ENCODE measurements around the gene NIT1. TPM values are rescaled to one million over a fixed set of nuclear protein-coding genes. Genes with fewer than 3 reads are reported as not detected.

The NIT1 gene
- total RNA-seq, 1 experiment from 2014 or later = 52.9 TPM

DNA sequence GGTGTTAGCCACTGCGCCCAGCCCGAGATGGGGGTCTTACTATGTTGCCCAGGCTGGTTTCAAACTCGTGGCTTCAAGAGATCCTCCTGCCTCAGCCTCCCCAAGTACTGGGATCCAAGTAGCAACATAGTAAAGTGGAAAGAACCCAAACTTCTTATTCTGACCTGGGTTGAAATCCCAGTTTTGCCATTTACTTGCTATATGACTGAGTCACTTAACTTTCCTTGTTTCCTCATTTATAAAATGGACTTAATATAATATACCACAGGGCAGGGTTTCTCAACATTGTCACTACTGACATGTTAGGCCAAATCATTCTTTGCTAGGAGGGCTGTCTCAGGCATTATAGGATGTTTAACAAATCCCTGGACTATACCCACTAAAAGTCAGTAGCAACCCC is 6.8 kb upstream of the NIT1 start:
- no peak overlapping the region for H3K4me3 Mint-ChIP-seq (ENCODE audit: low read depth, unreplicated experiment)
- no peaks in the 10 kb centered on the region for H3K9me3 Mint-ChIP-seq (ENCODE audit: low read depth, unreplicated experiment)

DNA sequence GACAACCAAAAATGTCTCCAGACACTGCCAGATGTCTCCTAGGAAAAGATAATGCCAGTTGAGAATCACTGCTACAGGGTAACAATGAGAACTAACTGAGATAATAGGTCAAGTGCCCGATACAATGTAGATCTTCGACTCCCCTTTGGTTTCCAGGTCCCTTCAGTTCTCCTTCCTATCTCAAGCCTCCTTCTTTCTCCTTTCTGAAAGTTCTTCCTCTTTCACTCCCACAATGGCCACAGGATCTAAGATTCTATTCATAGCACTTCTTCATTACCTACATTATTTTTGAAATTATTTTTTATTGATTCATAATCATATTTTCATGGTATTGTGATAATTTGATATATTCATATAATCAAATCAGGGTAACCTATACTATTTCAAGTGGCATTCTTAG is 6.4 kb upstream of the NIT1 start:
- Mint-ChIP-seq H3K9me3 (ENCODE audit: low read depth, unreplicated experiment) (no peaks in the 10 kb centered on the region), H3K4me1 (ENCODE audit: low read depth, unreplicated experiment) (peaks cover 46% of the 10 kb centered on the region), H3K27me3 (ENCODE audit: unreplicated experiment) (no peaks in the 10 kb centered on the region), H3K4me3 (ENCODE audit: low read depth, unreplicated experiment) (no peak overlapping the region), H3K27ac (ENCODE audit: unreplicated experiment) (no peak overlapping the region), H3K36me3 (ENCODE audit: insufficient read depth, unreplicated experiment) (peaks cover 29% of the 10 kb centered on the region)
- no TSS peak for BruUV-seq (replicated peaks)
- intact Hi-C loops (cut with micrococcal nuclease; ENCODE audit: unreplicated experiment) = no loop called here
- TF ChIP-seq, protein P1, sequence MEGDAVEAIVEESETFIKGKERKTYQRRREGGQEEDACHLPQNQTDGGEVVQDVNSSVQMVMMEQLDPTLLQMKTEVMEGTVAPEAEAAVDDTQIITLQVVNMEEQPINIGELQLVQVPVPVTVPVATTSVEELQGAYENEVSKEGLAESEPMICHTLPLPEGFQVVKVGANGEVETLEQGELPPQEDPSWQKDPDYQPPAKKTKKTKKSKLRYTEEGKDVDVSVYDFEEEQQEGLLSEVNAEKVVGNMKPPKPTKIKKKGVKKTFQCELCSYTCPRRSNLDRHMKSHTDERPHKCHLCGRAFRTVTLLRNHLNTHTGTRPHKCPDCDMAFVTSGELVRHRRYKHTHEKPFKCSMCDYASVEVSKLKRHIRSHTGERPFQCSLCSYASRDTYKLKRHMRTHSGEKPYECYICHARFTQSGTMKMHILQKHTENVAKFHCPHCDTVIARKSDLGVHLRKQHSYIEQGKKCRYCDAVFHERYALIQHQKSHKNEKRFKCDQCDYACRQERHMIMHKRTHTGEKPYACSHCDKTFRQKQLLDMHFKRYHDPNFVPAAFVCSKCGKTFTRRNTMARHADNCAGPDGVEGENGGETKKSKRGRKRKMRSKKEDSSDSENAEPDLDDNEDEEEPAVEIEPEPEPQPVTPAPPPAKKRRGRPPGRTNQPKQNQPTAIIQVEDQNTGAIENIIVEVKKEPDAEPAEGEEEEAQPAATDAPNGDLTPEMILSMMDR (IDR thresholded peaks at IDR 0.05; ENCODE audit: unreplicated experiment) = no peak
- CTCF ChIA-PET = no interaction called here
- DNase-seq = no peak

More for the DNA sequence above, 6.8 kb upstream of the NIT1 start:
- CTCF ChIA-PET = no interaction called here
- DNase-seq = no peak
- Mint-ChIP-seq H3K27me3 (ENCODE audit: unreplicated experiment) (no peaks in the 10 kb centered on the region), H3K36me3 (ENCODE audit: insufficient read depth, unreplicated experiment) (peaks cover 29% of the 10 kb centered on the region), H3K27ac (ENCODE audit: unreplicated experiment) (no peak overlapping the region), H3K4me1 (ENCODE audit: low read depth, unreplicated experiment) (peaks cover 46% of the 10 kb centered on the region)
- TF ChIP-seq, protein P1 (IDR thresholded peaks at IDR 0.05; ENCODE audit: unreplicated experiment) = no peak
- intact Hi-C loops (cut with micrococcal nuclease; ENCODE audit: unreplicated experiment) = no loop called here
- BruUV-seq (replicated peaks) = no TSS peak

DNA sequence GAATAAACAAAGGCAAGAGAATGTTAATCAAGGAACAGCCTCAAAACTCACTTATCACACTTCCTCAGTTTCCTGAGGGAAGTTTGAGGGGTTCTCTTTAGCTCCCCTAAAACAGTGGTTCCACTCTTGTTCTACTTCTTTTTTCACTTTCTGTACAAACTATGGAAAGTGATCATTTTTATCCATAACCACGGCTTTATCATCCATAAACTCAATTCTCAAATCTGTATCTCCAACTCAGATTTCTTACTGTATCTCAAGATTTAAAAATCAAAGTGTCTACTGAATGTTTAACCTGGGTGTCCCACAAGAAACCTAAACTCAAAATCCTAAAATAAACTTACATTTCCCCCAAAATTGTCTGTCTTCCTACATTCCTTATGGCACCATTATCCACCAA is 4.0 kb upstream of the NIT1 start:
- Mint-ChIP-seq H3K27ac (ENCODE audit: unreplicated experiment) (peak overlapping the region; percentile 94), H3K4me1 (ENCODE audit: low read depth, unreplicated experiment) (peaks cover 49% of the 10 kb centered on the region), H3K36me3 (ENCODE audit: insufficient read depth, unreplicated experiment) (peaks cover 52% of the 10 kb centered on the region), H3K27me3 (ENCODE audit: unreplicated experiment) (no peaks in the 10 kb centered on the region), H3K4me3 (ENCODE audit: low read depth, unreplicated experiment) (peak overlapping the region; percentile 7), H3K9me3 (ENCODE audit: low read depth, unreplicated experiment) (no peaks in the 10 kb centered on the region)
- BruUV-seq (replicated peaks) = no TSS peak
- intact Hi-C loops (cut with micrococcal nuclease; ENCODE audit: unreplicated experiment) = no loop called here
- TF ChIP-seq, protein P1 (IDR thresholded peaks at IDR 0.05; ENCODE audit: unreplicated experiment) = no peak
- no peak for DNase-seq
- CTCF ChIA-PET = no interaction called here

DNA sequence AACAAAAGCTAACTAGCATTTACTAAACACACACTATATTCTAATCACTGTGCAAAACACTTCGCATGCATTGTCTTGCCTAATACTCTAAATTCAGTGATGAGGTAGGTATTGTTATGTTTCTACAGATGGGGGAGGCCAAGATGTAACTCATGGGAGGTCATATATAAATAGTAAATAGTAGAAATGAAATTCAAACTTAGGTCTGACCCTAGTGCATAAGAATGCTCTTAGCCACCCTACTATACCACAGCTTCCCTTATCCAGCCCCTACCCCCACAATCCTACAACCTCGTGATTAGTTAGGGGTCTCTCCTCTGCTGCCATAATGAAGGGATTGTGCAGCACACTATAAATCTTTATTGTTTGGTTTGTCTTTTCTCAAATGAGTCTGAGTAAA is 3.3 kb upstream of the NIT1 start:
- H3K27ac Mint-ChIP-seq (ENCODE audit: unreplicated experiment) = peak overlapping the region; percentile 94
- H3K36me3 Mint-ChIP-seq (ENCODE audit: insufficient read depth, unreplicated experiment) = peaks cover 58% of the 10 kb centered on the region
- intact Hi-C loops (cut with micrococcal nuclease; ENCODE audit: unreplicated experiment) = no loop called here
- H3K4me1 Mint-ChIP-seq (ENCODE audit: low read depth, unreplicated experiment) = peaks cover 55% of the 10 kb centered on the region
- H3K27me3 Mint-ChIP-seq (ENCODE audit: unreplicated experiment) = no peaks in the 10 kb centered on the region
- DNase-seq = no peak
- no TSS peak for BruUV-seq (replicated peaks)
- CTCF ChIA-PET = no interaction called here
- TF ChIP-seq, protein P1 (IDR thresholded peaks at IDR 0.05; ENCODE audit: unreplicated experiment) = no peak
- no peaks in the 10 kb centered on the region for H3K9me3 Mint-ChIP-seq (ENCODE audit: low read depth, unreplicated experiment)
- peak overlapping the region; percentile 7 for H3K4me3 Mint-ChIP-seq (ENCODE audit: low read depth, unreplicated experiment)

All from Calu3 (cell line).